Stimulated activated CD4-positive, alpha-beta T cell treated with anti-CD3 and anti-CD28 coated beads, Interleukin-12 subunit alpha, Interleukin-12 subunit beta, amount 100 ng/mL, for 24 hours (primary cell): Measurements from ENCODE around the gene ASGR2.

ENCODE experiments used
- DNase-seq, 2 experiments: peaks; one replicate each; pipeline ENCODE4 v3.0.0-alpha.2; 2020; ENCODE audit warnings: low read depth in 2 of 2

The ASGR2 gene

DNA sequence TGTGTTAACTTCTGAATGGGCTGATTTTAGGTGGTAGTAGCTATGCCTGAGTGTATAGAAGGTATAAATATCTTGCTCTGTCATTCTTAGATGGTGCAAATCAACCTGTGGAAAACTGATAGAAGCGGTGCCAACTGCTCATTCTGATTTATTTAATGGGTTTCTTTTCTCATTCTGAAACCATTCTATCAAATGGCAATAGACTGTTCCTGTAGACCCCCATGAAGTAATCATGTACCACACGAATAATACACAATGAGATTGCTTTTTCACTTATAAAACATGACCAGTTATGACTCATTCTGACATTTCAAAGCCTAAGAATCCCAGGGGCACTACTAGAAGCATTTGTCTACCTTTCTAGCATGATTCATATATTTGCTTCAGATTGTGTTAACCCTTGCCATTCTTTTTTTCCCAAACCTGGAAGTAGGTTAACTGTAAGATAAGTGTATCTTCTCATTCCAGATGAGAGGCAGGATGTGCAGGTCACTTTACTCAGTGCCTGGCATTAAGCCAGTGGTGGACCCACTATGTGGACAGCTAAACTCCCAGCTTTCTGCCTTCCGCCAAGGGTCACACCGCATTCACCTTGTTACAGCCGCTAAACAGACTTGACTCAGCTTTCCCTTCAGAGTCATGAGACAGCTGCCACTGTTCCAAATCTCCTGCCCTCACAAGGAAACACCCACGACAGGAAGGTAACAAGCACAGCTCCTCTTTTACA lies 54.3 kb downstream of the ASGR2 start:
- DNase-seq = no peak

DNA sequence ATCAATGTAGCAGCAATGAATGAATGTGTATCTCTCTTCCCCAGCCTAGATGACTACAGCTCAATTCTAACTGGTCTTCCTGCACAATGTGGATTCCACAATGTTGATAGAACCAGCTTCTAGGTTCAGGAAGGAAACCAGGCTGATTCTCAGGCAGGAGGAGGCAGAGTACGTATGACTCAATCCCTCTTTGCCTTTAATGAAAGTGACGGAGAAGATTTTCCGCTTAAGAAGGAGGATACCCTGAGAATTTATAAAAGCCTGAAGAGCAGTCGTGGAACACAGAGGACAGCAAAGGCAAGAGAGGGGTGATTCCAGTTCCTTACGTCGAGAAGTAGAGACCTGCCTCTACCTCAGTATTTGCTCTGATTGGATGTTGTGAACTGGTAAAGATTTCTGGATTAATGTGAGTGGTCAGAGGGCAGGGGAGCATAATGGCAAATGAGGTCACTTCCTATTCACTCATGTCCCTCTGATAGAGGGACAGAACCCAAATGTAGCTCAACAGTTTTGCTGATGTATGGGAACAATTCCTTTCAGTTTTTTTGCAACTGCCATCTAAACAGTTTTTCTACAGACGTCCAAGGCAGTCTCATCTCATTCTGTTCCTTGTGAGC lies 55.7 kb downstream of the ASGR2 start:
- no peak for DNase-seq

DNA sequence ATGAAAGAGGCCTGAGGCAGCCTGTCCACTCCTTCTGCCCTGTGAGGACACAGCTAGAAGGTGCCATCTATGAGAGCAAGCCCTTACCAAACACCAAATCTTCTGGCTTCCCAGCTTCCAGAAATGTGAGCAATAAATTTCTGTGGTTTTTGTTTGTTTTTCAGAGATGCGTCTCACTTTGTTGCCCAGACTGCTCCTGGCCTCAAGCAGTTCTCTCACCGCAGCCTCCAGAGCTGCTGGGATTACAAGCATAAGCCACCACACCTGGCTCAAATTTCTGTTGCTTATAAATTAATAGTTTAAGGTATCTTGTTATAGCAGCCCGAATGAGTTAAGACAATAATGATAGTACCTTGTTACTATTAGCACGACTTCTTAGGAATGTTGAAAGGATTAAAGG lies 58.2 kb downstream of the ASGR2 start:
- DNase-seq = no peak
